Osteoblast (primary cell): ENCODE results near the gene PLEKHH1. TPM values are rescaled to one million over a fixed set of nuclear protein-coding genes. Genes with fewer than 3 reads are reported as not detected.

Experiments used
- DNase-seq: peaks from one replicate; pipeline ENCODE4 v3.0.0; 2011; ENCODE audit warnings: low spot score, mixed read lengths; ENCODE audit not compliant: insufficient read length; ENCODE audit errors: missing footprints
- H2AFZ ChIP-seq: 2 replicates; pipeline ENCODE4 v1.6.0; 2011; ENCODE audit warnings: mild to moderate bottlenecking, low read length
- H3K27ac ChIP-seq: 2 replicates; pipeline ENCODE4 v1.5.1; 2011; ENCODE audit warnings: mild to moderate bottlenecking, low read depth, low read length, moderate library complexity
- H3K27me3 ChIP-seq: 2 replicates; pipeline ENCODE4 v1.6.0; 2012; ENCODE audit warnings: mild to moderate bottlenecking, control low read depth, inconsistent platforms, low read length, moderate library complexity; ENCODE audit not compliant: insufficient read depth
- H3K36me3 ChIP-seq: 2 replicates; pipeline ENCODE4 v1.5.1; 2011; ENCODE audit warnings: mild to moderate bottlenecking, low read length, control low read depth, moderate library complexity; ENCODE audit not compliant: insufficient read depth
- H3K4me1 ChIP-seq: 2 replicates; pipeline ENCODE4 v1.5.1; 2011; ENCODE audit warnings: mild to moderate bottlenecking, low read length, control low read depth, moderate library complexity; ENCODE audit not compliant: insufficient read depth
- H3K4me2 ChIP-seq: 2 replicates; pipeline ENCODE4 v1.6.0; 2011; ENCODE audit warnings: mild to moderate bottlenecking, low read length; ENCODE audit not compliant: insufficient read depth
- H3K4me3 ChIP-seq: fragments of 200-600 bp; sonication (generic); 3 replicates; pipeline ENCODE4 v1.5.1; 2012; ENCODE audit warnings: mild to moderate bottlenecking, low read length, inconsistent platforms; ENCODE audit not compliant: insufficient read depth
- H3K79me2 ChIP-seq: 2 replicates; pipeline ENCODE4 v1.6.0; 2012; ENCODE audit warnings: mild to moderate bottlenecking, low read length, control low read depth, inconsistent platforms; ENCODE audit not compliant: insufficient read depth
- H3K9me3 ChIP-seq: 2 replicates; pipeline ENCODE4 v1.5.1; 2011; ENCODE audit warnings: low read depth, low read length, control low read depth
- H4K20me1 ChIP-seq: 2 replicates; pipeline ENCODE4 v1.6.0; 2012; ENCODE audit warnings: mild to moderate bottlenecking, low read length, control low read depth; ENCODE audit not compliant: insufficient read depth
- CTCF ChIP-seq: IDR thresholded peaks from 2 replicates; pipeline ENCODE4 v1.5.1; 2011; ENCODE audit warnings: mild to moderate bottlenecking, low read depth, low read length, moderate library complexity; ENCODE audit errors: extremely low read depth
- total RNA-seq: library from RNA; depleted of rRNA; stranded (reverse); fragments of >200 nt; gene quantifications from 2 replicates; pipeline ENCODE4 v1.2.3, GENCODE V29; 2012

The PLEKHH1 gene
- total RNA-seq, 1 donor, result 1.1 TPM

- Histone ChIP-seq H2AFZ (no peak overlapping the region), H3K79me2 (no peaks in the 10 kb centered on the region), H3K27me3 (no peaks in the 10 kb centered on the region), H3K4me3 (no peak overlapping the region), H3K9me3 (no peaks in the 10 kb centered on the region), H4K20me1 (no peaks in the 10 kb centered on the region), H3K36me3 (no peaks in the 10 kb centered on the region), H3K27ac (no peak overlapping the region), H3K4me2 (no peak overlapping the region), H3K4me1 (peaks cover 7% of the 10 kb centered on the region)
- TF ChIP-seq CTCF, result no peak
- no peak for DNase-seq
Measured at GRCh38 chr14:67562025-67562775, 29.1 kb downstream of the PLEKHH1 start.

GRCh38 chr14:67562776-67563150, 29.7 kb downstream of the PLEKHH1 start:
- no peaks in the 10 kb centered on the region for H3K27me3 ChIP-seq
- H3K9me3 ChIP-seq, result no peaks in the 10 kb centered on the region
- H2AFZ ChIP-seq, result no peak overlapping the region
- H3K79me2 ChIP-seq, result no peaks in the 10 kb centered on the region
- no peaks in the 10 kb centered on the region for H4K20me1 ChIP-seq
- H3K4me1 ChIP-seq, result peaks cover 3% of the 10 kb centered on the region
- DNase-seq, result no peak
- no peaks in the 10 kb centered on the region for H3K36me3 ChIP-seq
- no peak overlapping the region for H3K27ac ChIP-seq
- no peak overlapping the region for H3K4me3 ChIP-seq
- TF ChIP-seq CTCF, result no peak
- no peak overlapping the region for H3K4me2 ChIP-seq

- Histone ChIP-seq H4K20me1 (no peaks in the 10 kb centered on the region), H2AFZ (no peak overlapping the region), H3K9me3 (no peaks in the 10 kb centered on the region), H3K27me3 (no peaks in the 10 kb centered on the region), H3K36me3 (no peaks in the 10 kb centered on the region), H3K27ac (no peak overlapping the region), H3K4me1 (peaks cover 3% of the 10 kb centered on the region), H3K79me2 (no peaks in the 10 kb centered on the region), H3K4me2 (no peak overlapping the region), H3K4me3 (no peak overlapping the region)
- no peak for TF ChIP-seq CTCF
- no peak for DNase-seq
Measured at GRCh38 chr14:67564236-67564635, 31.1 kb downstream of the PLEKHH1 start.

- DNase-seq, result no peak
Measured at GRCh38 chr14:67566908-67567307, 33.8 kb downstream of the PLEKHH1 start.

More at GRCh38 chr14:67566908-67567307, 33.8 kb downstream of the PLEKHH1 start:
- Histone ChIP-seq H3K4me1 (peaks cover 3% of the 10 kb centered on the region), H3K36me3 (no peaks in the 10 kb centered on the region), H3K4me2 (peak overlapping the region; percentile 2), H4K20me1 (no peaks in the 10 kb centered on the region), H3K79me2 (no peaks in the 10 kb centered on the region), H3K27ac (no peak overlapping the region), H3K27me3 (no peaks in the 10 kb centered on the region), H2AFZ (no peak overlapping the region), H3K4me3 (no peak overlapping the region), H3K9me3 (no peaks in the 10 kb centered on the region)
- no peak for TF ChIP-seq CTCF
